ENCODE data around the gene VSNL1. TPM values are rescaled to one million over a fixed set of nuclear protein-coding genes. Genes with fewer than 3 reads are reported as not detected.

The VSNL1 gene
- total and polyA plus RNA-seq, 2 experiments from 2014 or later: 102 to 112 TPM

DNA sequence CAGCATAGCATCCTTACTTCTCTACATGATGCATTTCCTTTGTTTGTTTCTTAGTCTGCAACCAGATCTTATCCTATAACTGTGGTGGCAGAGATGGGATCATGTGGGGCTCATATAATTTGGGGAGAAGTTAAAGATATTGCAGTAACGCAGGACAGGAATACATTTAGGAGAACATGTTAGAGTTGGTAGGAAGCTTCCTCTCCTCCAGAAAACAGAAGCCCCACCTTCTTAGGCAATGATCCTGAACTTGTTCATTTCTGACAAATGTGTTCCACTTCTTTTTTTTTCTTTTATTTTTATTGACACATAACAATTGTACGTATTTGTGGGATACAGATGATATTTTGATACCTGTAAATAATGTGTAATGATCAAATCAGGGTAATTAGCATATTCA is 99.9 kb downstream of the VSNL1 start:
- H3K27me3 Mint-ChIP-seq (ENCODE audit: insufficient read depth, low read depth, poor library complexity): peaks cover 6% of the 10 kb centered on the region

More for the DNA sequence above, 99.9 kb downstream of the VSNL1 start:
- Histone ChIP-seq H3K9me2 (ENCODE audit: insufficient read depth) (0 out of 2 replicates have a peak, but pooled peaks cover 6% of the 10 kb centered on the region), H3K27ac (ENCODE audit: low read depth) (no peak overlapping the region), H3K27me3 (ENCODE audit: insufficient read depth) (no peaks in the 10 kb centered on the region), H3K4me3 (no peak overlapping the region), H2AFZ (no peak overlapping the region), H3K4me1 (ENCODE audit: insufficient read depth) (peaks cover 10% of the 10 kb centered on the region; the same call in 1 of the 2 replicates), H3F3A (replicated peaks; ENCODE audit: low read depth) (no peaks in the 10 kb centered on the region), H3K36me3 (ENCODE audit: insufficient read depth) (no peaks in the 10 kb centered on the region), H4K20me1 (replicated peaks; ENCODE audit: insufficient read depth) (peaks cover 12% of the 10 kb centered on the region), H3K4me2 (no peak overlapping the region), H3K79me2 (replicated peaks; ENCODE audit: insufficient read depth) (peaks cover 3% of the 10 kb centered on the region; the same call in 1 of the 2 replicates)
- DNase-seq (ENCODE audit: low spot score): no peak
- TF ChIP-seq, protein P1, sequence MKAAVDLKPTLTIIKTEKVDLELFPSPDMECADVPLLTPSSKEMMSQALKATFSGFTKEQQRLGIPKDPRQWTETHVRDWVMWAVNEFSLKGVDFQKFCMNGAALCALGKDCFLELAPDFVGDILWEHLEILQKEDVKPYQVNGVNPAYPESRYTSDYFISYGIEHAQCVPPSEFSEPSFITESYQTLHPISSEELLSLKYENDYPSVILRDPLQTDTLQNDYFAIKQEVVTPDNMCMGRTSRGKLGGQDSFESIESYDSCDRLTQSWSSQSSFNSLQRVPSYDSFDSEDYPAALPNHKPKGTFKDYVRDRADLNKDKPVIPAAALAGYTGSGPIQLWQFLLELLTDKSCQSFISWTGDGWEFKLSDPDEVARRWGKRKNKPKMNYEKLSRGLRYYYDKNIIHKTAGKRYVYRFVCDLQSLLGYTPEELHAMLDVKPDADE (IDR thresholded peaks at IDR 0.05): no peak
- TF ChIP-seq, protein P2, sequence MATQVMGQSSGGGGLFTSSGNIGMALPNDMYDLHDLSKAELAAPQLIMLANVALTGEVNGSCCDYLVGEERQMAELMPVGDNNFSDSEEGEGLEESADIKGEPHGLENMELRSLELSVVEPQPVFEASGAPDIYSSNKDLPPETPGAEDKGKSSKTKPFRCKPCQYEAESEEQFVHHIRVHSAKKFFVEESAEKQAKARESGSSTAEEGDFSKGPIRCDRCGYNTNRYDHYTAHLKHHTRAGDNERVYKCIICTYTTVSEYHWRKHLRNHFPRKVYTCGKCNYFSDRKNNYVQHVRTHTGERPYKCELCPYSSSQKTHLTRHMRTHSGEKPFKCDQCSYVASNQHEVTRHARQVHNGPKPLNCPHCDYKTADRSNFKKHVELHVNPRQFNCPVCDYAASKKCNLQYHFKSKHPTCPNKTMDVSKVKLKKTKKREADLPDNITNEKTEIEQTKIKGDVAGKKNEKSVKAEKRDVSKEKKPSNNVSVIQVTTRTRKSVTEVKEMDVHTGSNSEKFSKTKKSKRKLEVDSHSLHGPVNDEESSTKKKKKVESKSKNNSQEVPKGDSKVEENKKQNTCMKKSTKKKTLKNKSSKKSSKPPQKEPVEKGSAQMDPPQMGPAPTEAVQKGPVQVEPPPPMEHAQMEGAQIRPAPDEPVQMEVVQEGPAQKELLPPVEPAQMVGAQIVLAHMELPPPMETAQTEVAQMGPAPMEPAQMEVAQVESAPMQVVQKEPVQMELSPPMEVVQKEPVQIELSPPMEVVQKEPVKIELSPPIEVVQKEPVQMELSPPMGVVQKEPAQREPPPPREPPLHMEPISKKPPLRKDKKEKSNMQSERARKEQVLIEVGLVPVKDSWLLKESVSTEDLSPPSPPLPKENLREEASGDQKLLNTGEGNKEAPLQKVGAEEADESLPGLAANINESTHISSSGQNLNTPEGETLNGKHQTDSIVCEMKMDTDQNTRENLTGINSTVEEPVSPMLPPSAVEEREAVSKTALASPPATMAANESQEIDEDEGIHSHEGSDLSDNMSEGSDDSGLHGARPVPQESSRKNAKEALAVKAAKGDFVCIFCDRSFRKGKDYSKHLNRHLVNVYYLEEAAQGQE (IDR thresholded peaks at IDR 0.05; ENCODE audit: unreplicated experiment): no peak
- TF ChIP-seq NANOG (IDR thresholded peaks at IDR 0.05; ENCODE audit: borderline replicate concordance) (no peak), ZNF331 (CRISPR knock-in tag; IDR thresholded peaks at IDR 0.05; ENCODE audit: low read depth) (no peak), POLR2AphosphoS5 (IDR thresholded peaks at IDR 0.05; ENCODE audit: low read depth) (no peak), ZNF114 (CRISPR knock-in tag; IDR thresholded peaks at IDR 0.05) (no peak), EZH2phosphoT487 (IDR thresholded peaks at IDR 0.05; ENCODE audit: unreplicated experiment) (no peak), EZH2 (IDR thresholded peaks at IDR 0.05; ENCODE audit: low read depth, unreplicated experiment) (no peak), CREB1 (CRISPR knock-in tag; IDR thresholded peaks at IDR 0.05; ENCODE audit: low read depth) (no peak), JUNB (IDR thresholded peaks at IDR 0.05; ENCODE audit: unreplicated experiment) (no peak), STAT1 (IDR thresholded peaks at IDR 0.05; ENCODE audit: unreplicated experiment) (no peak)
- TF ChIP-seq, protein P3, sequence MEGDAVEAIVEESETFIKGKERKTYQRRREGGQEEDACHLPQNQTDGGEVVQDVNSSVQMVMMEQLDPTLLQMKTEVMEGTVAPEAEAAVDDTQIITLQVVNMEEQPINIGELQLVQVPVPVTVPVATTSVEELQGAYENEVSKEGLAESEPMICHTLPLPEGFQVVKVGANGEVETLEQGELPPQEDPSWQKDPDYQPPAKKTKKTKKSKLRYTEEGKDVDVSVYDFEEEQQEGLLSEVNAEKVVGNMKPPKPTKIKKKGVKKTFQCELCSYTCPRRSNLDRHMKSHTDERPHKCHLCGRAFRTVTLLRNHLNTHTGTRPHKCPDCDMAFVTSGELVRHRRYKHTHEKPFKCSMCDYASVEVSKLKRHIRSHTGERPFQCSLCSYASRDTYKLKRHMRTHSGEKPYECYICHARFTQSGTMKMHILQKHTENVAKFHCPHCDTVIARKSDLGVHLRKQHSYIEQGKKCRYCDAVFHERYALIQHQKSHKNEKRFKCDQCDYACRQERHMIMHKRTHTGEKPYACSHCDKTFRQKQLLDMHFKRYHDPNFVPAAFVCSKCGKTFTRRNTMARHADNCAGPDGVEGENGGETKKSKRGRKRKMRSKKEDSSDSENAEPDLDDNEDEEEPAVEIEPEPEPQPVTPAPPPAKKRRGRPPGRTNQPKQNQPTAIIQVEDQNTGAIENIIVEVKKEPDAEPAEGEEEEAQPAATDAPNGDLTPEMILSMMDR (conservative IDR thresholded peaks at IDR 0.05; ENCODE audit: low read depth in 2 of 2): no peak
- TF ChIP-seq, protein P4, sequence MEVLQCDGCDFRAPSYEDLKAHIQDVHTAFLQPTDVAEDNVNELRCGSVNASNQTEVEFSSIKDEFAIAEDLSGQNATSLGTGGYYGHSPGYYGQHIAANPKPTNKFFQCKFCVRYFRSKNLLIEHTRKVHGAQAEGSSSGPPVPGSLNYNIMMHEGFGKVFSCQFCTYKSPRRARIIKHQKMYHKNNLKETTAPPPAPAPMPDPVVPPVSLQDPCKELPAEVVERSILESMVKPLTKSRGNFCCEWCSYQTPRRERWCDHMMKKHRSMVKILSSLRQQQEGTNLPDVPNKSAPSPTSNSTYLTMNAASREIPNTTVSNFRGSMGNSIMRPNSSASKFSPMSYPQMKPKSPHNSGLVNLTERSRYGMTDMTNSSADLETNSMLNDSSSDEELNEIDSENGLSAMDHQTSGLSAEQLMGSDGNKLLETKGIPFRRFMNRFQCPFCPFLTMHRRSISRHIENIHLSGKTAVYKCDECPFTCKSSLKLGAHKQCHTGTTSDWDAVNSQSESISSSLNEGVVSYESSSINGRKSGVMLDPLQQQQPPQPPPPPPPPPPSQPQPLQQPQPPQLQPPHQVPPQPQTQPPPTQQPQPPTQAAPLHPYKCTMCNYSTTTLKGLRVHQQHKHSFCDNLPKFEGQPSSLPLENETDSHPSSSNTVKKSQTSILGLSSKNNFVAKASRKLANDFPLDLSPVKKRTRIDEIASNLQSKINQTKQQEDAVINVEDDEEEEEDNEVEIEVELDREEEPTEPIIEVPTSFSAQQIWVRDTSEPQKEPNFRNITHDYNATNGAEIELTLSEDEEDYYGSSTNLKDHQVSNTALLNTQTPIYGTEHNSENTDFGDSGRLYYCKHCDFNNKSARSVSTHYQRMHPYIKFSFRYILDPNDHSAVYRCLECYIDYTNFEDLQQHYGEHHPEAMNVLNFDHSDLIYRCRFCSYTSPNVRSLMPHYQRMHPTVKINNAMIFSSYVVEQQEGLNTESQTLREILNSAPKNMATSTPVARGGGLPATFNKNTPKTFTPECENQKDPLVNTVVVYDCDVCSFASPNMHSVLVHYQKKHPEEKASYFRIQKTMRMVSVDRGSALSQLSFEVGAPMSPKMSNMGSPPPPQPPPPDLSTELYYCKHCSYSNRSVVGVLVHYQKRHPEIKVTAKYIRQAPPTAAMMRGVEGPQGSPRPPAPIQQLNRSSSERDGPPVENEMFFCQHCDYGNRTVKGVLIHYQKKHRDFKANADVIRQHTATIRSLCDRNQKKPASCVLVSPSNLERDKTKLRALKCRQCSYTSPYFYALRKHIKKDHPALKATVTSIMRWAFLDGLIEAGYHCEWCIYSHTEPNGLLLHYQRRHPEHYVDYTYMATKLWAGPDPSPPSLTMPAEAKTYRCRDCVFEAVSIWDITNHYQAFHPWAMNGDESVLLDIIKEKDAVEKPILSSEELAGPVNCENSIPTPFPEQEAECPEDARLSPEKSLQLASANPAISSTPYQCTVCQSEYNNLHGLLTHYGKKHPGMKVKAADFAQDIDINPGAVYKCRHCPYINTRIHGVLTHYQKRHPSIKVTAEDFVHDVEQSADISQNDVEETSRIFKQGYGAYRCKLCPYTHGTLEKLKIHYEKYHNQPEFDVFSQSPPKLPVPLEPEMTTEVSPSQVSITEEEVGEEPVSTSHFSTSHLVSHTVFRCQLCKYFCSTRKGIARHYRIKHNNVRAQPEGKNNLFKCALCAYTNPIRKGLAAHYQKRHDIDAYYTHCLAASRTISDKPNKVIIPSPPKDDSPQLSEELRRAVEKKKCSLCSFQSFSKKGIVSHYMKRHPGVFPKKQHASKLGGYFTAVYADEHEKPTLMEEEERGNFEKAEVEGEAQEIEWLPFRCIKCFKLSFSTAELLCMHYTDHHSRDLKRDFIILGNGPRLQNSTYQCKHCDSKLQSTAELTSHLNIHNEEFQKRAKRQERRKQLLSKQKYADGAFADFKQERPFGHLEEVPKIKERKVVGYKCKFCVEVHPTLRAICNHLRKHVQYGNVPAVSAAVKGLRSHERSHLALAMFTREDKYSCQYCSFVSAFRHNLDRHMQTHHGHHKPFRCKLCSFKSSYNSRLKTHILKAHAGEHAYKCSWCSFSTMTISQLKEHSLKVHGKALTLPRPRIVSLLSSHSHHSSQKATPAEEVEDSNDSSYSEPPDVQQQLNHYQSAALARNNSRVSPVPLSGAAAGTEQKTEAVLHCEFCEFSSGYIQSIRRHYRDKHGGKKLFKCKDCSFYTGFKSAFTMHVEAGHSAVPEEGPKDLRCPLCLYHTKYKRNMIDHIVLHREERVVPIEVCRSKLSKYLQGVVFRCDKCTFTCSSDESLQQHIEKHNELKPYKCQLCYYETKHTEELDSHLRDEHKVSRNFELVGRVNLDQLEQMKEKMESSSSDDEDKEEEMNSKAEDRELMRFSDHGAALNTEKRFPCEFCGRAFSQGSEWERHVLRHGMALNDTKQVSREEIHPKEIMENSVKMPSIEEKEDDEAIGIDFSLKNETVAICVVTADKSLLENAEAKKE (CRISPR knock-in tag; IDR thresholded peaks at IDR 0.05): no peak
- Mint-ChIP-seq H3K9me3 (no peaks in the 10 kb centered on the region), H3K4me3 (no peak overlapping the region), H3K27ac (no peak overlapping the region), H3K36me3 (ENCODE audit: low read depth) (peaks cover 21% of the 10 kb centered on the region), H3K4me1 (peaks cover 39% of the 10 kb centered on the region)
- no peak for ATAC-seq

Data from GM23338 (cell line).